GM12891 (cell line): ENCODE data around the gene GALNT9.

Experiments
- DNase-seq: peaks from one replicate; pipeline ENCODE4 v3.0.0; 2011; ENCODE audit warnings: low spot score; ENCODE audit not compliant: insufficient read length
- FAIRE-seq: peaks from 2 replicates; lab custom pipeline; 2011; peaks lifted over from hg19 to GRCh38; lab: Jason Lieb, UNC
- PAX5 ChIP-seq: IDR thresholded peaks from 2 replicates; pipeline ENCODE4 v1.6.1; 2011; ENCODE audit warnings: low read length, moderate library complexity, mild to moderate bottlenecking; ENCODE audit not compliant: insufficient read depth, severe bottlenecking
- POLR2A ChIP-seq: IDR thresholded peaks from 2 replicates; pipeline ENCODE4 v1.6.1; 2011; ENCODE audit warnings: low read depth, low read length, control low read depth
- POLR2AphosphoS5 ChIP-seq: IDR thresholded peaks from 2 replicates; pipeline ENCODE4 v1.6.1; 2011; ENCODE audit warnings: low read depth, low read length, control low read depth
- POU2F2 ChIP-seq: IDR thresholded peaks from 2 replicates; pipeline ENCODE4 v1.6.1; 2011; ENCODE audit warnings: low read depth, mild to moderate bottlenecking, control low read depth, low read length, moderate library complexity
- SPI1 ChIP-seq: IDR thresholded peaks from 2 replicates; pipeline ENCODE4 v1.6.1; 2011; ENCODE audit warnings: low read depth, low read length, control low read depth
- TAF1 ChIP-seq: IDR thresholded peaks from 2 replicates; pipeline ENCODE4 v1.6.1; 2011; ENCODE audit warnings: low read depth, low read length, control low read depth

The GALNT9 gene

GRCh38 chr12:132286912-132287311, 42.5 kb downstream of the GALNT9 start:
- FAIRE-seq = no peak
- DNase-seq = no peak
- TF ChIP-seq POU2F2 = no peak
- TF ChIP-seq TAF1 = no peak
- TF ChIP-seq SPI1 = no peak
- TF ChIP-seq POLR2AphosphoS5 = no peak
- no peak for TF ChIP-seq POLR2A
- TF ChIP-seq PAX5 = no peak

- no peak for DNase-seq
- FAIRE-seq = no peak
Measured at GRCh38 chr12:132285991-132286681, 43.3 kb downstream of the GALNT9 start.

GRCh38 chr12:132284827-132285741, 44.3 kb downstream of the GALNT9 start:
- TF ChIP-seq PAX5 (no peak), POLR2AphosphoS5 (no peak), POLR2A (no peak), POU2F2 (no peak), SPI1 (no peak), TAF1 (no peak)
- FAIRE-seq = no peak

More at GRCh38 chr12:132285991-132286681, 43.3 kb downstream of the GALNT9 start:
- TF ChIP-seq TAF1 = no peak
- TF ChIP-seq POU2F2 = no peak
- no peak for TF ChIP-seq POLR2AphosphoS5
- no peak for TF ChIP-seq POLR2A
- TF ChIP-seq SPI1 = no peak
- no peak for TF ChIP-seq PAX5

GRCh38 chr12:132284071-132284826, 45.1 kb downstream of the GALNT9 start:
- peak; percentile 13 for FAIRE-seq
- no peak for TF ChIP-seq POLR2A
- TF ChIP-seq POU2F2 = no peak
- no peak for TF ChIP-seq POLR2AphosphoS5
- TF ChIP-seq PAX5 = no peak
- TF ChIP-seq SPI1 = no peak
- TF ChIP-seq TAF1 = no peak
- DNase-seq = no peak

More at GRCh38 chr12:132284827-132285741, 44.3 kb downstream of the GALNT9 start:
- no peak for DNase-seq

- TF ChIP-seq POLR2A (no peak), TAF1 (no peak), POU2F2 (no peak), PAX5 (no peak), SPI1 (no peak)
- FAIRE-seq (no peak), DNase-seq (no peak)
Measured at GRCh38 chr12:132282950-132283771, 46.2 kb downstream of the GALNT9 start.

- no peak for TF ChIP-seq PAX5
- no peak for TF ChIP-seq SPI1
- TF ChIP-seq POLR2AphosphoS5 = no peak
- TF ChIP-seq POU2F2 = no peak
- no peak for TF ChIP-seq TAF1
- no peak for TF ChIP-seq POLR2A
- FAIRE-seq = no peak
- no peak for DNase-seq
Measured at GRCh38 chr12:132282031-132282949, 47.1 kb downstream of the GALNT9 start.

- TF ChIP-seq POLR2AphosphoS5 = no peak
- no peak for TF ChIP-seq TAF1
- TF ChIP-seq POLR2A = no peak
- no peak for TF ChIP-seq PAX5
- no peak for TF ChIP-seq POU2F2
- TF ChIP-seq SPI1 = no peak
- FAIRE-seq (no peak), DNase-seq (no peak)
Measured at GRCh38 chr12:132281038-132281437, 48.4 kb downstream of the GALNT9 start.

GRCh38 chr12:132280406-132280805, 49.0 kb downstream of the GALNT9 start:
- TF ChIP-seq PAX5 (no peak), SPI1 (no peak), POU2F2 (no peak), POLR2A (no peak), POLR2AphosphoS5 (no peak), TAF1 (no peak)
- FAIRE-seq (no peak), DNase-seq (no peak)
